Ovary (tissue), 3 donors: ENCODE measurements around the gene FNDC5.

ENCODE experiments used
- POLR2A ChIP-seq: fragments of 450-650 bp; IDR thresholded peaks from one replicate; pipeline ENCODE4 v1.6.1; 2017; ENCODE audit warnings: antibody characterized with exemption, mild to moderate bottlenecking, moderate library complexity
- TF ChIP-seq, protein P1 (sequence below), 3 donors: fragments of 450-650 bp in 2 of 3; fragments of 200-600 bp in 1 of 3; IDR thresholded peaks; one replicate each; pipeline versions ENCODE4 v1.5.1 to v1.8.0; 2016 to 2022; ENCODE audit warnings: antibody characterized with exemption in 3 of 3, mild to moderate bottlenecking in 1 of 3
- donor health status: DM: no; HTN: no; CAD: no.

DNA sequence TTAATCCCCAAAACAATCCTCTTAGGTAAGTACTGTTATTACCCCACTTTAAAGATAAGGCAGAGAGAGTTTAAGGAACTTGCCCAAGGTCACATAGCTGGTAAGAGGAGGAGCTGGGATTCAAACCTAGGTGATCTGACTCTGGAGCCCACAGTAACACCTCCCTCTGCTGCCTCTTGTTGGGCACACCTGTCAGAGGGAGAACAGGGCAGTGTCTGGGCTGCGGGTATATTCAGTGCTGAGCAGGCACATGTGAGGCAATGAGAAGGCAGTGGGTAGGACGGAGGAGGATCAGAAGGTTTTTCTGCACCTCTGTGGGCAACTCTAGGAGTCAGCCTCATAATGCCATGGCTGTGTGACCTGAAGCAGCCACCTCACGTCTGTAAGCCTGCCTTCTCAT is 17.4 kb upstream of the FNDC5 start:
- TF ChIP-seq, protein P1, sequence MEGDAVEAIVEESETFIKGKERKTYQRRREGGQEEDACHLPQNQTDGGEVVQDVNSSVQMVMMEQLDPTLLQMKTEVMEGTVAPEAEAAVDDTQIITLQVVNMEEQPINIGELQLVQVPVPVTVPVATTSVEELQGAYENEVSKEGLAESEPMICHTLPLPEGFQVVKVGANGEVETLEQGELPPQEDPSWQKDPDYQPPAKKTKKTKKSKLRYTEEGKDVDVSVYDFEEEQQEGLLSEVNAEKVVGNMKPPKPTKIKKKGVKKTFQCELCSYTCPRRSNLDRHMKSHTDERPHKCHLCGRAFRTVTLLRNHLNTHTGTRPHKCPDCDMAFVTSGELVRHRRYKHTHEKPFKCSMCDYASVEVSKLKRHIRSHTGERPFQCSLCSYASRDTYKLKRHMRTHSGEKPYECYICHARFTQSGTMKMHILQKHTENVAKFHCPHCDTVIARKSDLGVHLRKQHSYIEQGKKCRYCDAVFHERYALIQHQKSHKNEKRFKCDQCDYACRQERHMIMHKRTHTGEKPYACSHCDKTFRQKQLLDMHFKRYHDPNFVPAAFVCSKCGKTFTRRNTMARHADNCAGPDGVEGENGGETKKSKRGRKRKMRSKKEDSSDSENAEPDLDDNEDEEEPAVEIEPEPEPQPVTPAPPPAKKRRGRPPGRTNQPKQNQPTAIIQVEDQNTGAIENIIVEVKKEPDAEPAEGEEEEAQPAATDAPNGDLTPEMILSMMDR (IDR thresholded peaks at IDR 0.05) = no peak
- no peak for TF ChIP-seq POLR2A
